BLaER1 treated with 17β-estradiol and CSF1 and Interleukin-3, amounts not matched to agents 10 nM and 100 nM (cell line): ENCODE results near the gene OSBPL9.

ENCODE experiments used
- H3K27ac ChIP-seq, 11 experiments: shearing (Covaris generic); formaldehyde crosslinking; 2 replicates each; pipeline ENCODE4 v1.8.1; 2022
- H3K27me3 ChIP-seq, 11 experiments: shearing (Covaris generic); formaldehyde crosslinking; 2 replicates each; pipeline ENCODE4 v1.8.1; 2022
- H3K36me3 ChIP-seq, 11 experiments: shearing (Covaris generic); formaldehyde crosslinking; 2 replicates each; pipeline ENCODE4 v1.8.1; 2022
- H3K4me1 ChIP-seq, 10 experiments: shearing (Covaris generic); formaldehyde crosslinking; 2 replicates each; pipeline ENCODE4 v1.8.1; 2022
- H3K4me2 ChIP-seq, 11 experiments: shearing (Covaris generic); formaldehyde crosslinking; 2 replicates each; pipeline ENCODE4 v1.8.1; 2022
- H3K4me3 ChIP-seq, 10 experiments: shearing (Covaris generic); formaldehyde crosslinking; 2 replicates each; pipeline ENCODE4 v1.8.1; 2022
- H3K9ac ChIP-seq, 11 experiments: shearing (Covaris generic); formaldehyde crosslinking; 2 replicates each; pipeline ENCODE4 v1.8.1; 2022
- H3K9me3 ChIP-seq, 11 experiments: shearing (Covaris generic); formaldehyde crosslinking; replicated peaks in 1 of 11; 2 replicates each; pipeline ENCODE4 v1.8.1; 2022
- H4K20me1 ChIP-seq, 11 experiments: shearing (Covaris generic); formaldehyde crosslinking; 2 replicates each; pipeline ENCODE4 v1.8.1; 2022
- Cebpa-rat ChIP-seq, 11 experiments: shearing (Covaris generic); IDR thresholded peaks; 2 replicates each; pipeline ENCODE4 v1.8.1; 2022

The OSBPL9 gene

DNA sequence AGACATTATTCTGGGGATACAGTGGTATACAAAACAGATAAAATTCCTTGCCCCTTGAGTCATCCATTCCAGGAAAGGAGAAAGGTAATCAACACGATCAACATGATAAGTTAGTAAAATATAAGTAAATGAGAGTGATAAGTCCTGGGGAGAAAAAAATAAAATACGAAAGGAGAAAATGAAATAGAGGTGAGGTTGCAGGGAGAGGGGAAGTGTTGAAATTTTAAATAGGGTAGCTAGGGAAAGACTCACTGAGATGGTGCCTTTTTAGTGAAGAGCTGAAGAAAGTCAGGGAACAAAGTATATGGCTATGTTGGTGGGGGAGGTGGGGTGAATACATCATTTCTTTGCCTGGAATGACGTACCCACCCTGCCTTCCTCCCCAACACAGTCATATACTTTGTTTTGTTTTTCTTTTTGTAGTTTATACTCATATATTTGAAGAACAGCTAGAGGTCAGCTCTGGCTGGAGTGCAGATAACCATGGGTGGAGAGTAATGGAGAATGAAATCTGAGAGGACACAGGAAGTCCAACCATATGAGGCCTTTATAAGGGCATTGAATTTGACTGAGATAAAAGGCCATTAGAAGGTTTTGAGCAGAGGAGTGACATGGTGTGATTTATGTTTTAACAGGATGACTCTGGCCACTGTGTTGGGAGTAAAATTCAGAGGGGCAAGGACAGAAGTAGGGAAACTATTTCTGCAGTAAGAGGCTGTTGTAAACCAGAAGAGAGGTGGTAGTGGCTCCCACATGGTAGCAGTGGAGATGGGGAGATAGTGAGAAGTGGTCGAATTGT, 54.8 kb downstream of the OSBPL9 start:
- no peaks in the 10 kb centered on the region for H3K27me3 ChIP-seq
- H3K36me3 ChIP-seq = peaks cover 0 to 35% (median 12%) of the 10 kb centered on the region in 11 experiments; a peak in 9 of 22 replicates
- TF ChIP-seq Cebpa-rat (IDR thresholded peaks at IDR 0.05) = no peak
- H3K27ac ChIP-seq = no peak overlapping the region
- H3K4me1 ChIP-seq = no peaks in the 10 kb centered on the region
- H3K9me3 ChIP-seq = no peaks in the 10 kb centered on the region
- H3K9ac ChIP-seq = no peak overlapping the region
- peaks cover 0 to 20% (median 0%) of the 10 kb centered on the region in 11 experiments; a peak in 6 of 22 replicates for H4K20me1 ChIP-seq
- no peak overlapping the region for H3K4me3 ChIP-seq
- no peak overlapping the region for H3K4me2 ChIP-seq

- no peak overlapping the region for H3K4me3 ChIP-seq
- H3K4me2 ChIP-seq = no peak overlapping the region
- H3K36me3 ChIP-seq = peaks cover 0 to 35% (median 12%) of the 10 kb centered on the region in 11 experiments; a peak in 9 of 22 replicates
- peaks cover 0 to 6% (median 0%) of the 10 kb centered on the region in 10 experiments; a peak in 3 of 20 replicates for H3K4me1 ChIP-seq
- no peak for TF ChIP-seq Cebpa-rat (IDR thresholded peaks at IDR 0.05)
- no peak overlapping the region for H3K9ac ChIP-seq
- H4K20me1 ChIP-seq = peaks cover 0 to 20% (median 0%) of the 10 kb centered on the region in 11 experiments; a peak in 6 of 22 replicates
- H3K9me3 ChIP-seq = no peaks in the 10 kb centered on the region
- no peak overlapping the region for H3K27ac ChIP-seq
- H3K27me3 ChIP-seq = no peaks in the 10 kb centered on the region
These were observed 56.4 kb downstream of the OSBPL9 start for GRCh38 chr1:51673279-51673678.

GRCh38 chr1:51675177-51675780, 58.4 kb downstream of the OSBPL9 start:
- no peak overlapping the region for H3K4me2 ChIP-seq
- TF ChIP-seq Cebpa-rat (IDR thresholded peaks at IDR 0.05) = no peak
- H3K9me3 ChIP-seq = no peaks in the 10 kb centered on the region
- H3K27ac ChIP-seq = no peak overlapping the region
- H3K4me3 ChIP-seq = no peak overlapping the region
- no peak overlapping the region for H3K9ac ChIP-seq
- H3K27me3 ChIP-seq = no peaks in the 10 kb centered on the region
- peaks cover 0 to 24% (median 10%) of the 10 kb centered on the region in 11 experiments; a peak in 9 of 22 replicates for H3K36me3 ChIP-seq
- H4K20me1 ChIP-seq = peaks cover 0 to 10% (median 0%) of the 10 kb centered on the region in 11 experiments; a peak in 3 of 22 replicates
- peaks cover 0 to 8% (median 0%) of the 10 kb centered on the region in 10 experiments; a peak in 3 of 20 replicates for H3K4me1 ChIP-seq

GRCh38 chr1:51679435-51679834, 62.5 kb downstream of the OSBPL9 start:
- H3K36me3 ChIP-seq = peaks cover 0 to 10% (median 4%) of the 10 kb centered on the region in 11 experiments; a peak in 8 of 22 replicates
- peaks cover 0 to 9% (median 0%) of the 10 kb centered on the region in 11 experiments; a peak in 1 of 22 replicates for H4K20me1 ChIP-seq
- H3K4me2 ChIP-seq = no peak overlapping the region
- no peaks in the 10 kb centered on the region for H3K27me3 ChIP-seq
- no peaks in the 10 kb centered on the region for H3K9me3 ChIP-seq
- no peak overlapping the region for H3K9ac ChIP-seq
- no peak for TF ChIP-seq Cebpa-rat (IDR thresholded peaks at IDR 0.05)
- no peak overlapping the region for H3K4me3 ChIP-seq
- H3K4me1 ChIP-seq = peaks cover 0 to 8% (median 0%) of the 10 kb centered on the region in 10 experiments; a peak in 3 of 20 replicates
- H3K27ac ChIP-seq = no peak overlapping the region

GRCh38 chr1:51684776-51685175, 67.9 kb downstream of the OSBPL9 start:
- H3K9ac ChIP-seq = no peak overlapping the region

GRCh38 chr1:51686450-51686849, 69.6 kb downstream of the OSBPL9 start:
- no peak overlapping the region for H3K9ac ChIP-seq
- no peaks in the 10 kb centered on the region for H3K9me3 ChIP-seq
- H4K20me1 ChIP-seq = peaks cover 0 to 36% (median 0%) of the 10 kb centered on the region in 11 experiments; a peak in 7 of 22 replicates
- no peak for TF ChIP-seq Cebpa-rat (IDR thresholded peaks at IDR 0.05)
- H3K27ac ChIP-seq = no peak overlapping the region
- no peaks in the 10 kb centered on the region; a peak in 1 of 22 replicates for H3K36me3 ChIP-seq
- H3K27me3 ChIP-seq = no peaks in the 10 kb centered on the region
- peaks cover 0 to 20% (median 9%) of the 10 kb centered on the region in 10 experiments; a peak in 15 of 20 replicates for H3K4me1 ChIP-seq
- H3K4me2 ChIP-seq = no peak overlapping the region
- no peak overlapping the region for H3K4me3 ChIP-seq

More at GRCh38 chr1:51684776-51685175, 67.9 kb downstream of the OSBPL9 start:
- H3K9me3 ChIP-seq = no peaks in the 10 kb centered on the region
- no peak for TF ChIP-seq Cebpa-rat (IDR thresholded peaks at IDR 0.05)
- no peaks in the 10 kb centered on the region for H3K27me3 ChIP-seq
- H3K4me3 ChIP-seq = no peak overlapping the region
- no peak overlapping the region for H3K27ac ChIP-seq
- H3K36me3 ChIP-seq = no peaks in the 10 kb centered on the region; a peak in 1 of 22 replicates
- H3K4me2 ChIP-seq = no peak overlapping the region
- H3K4me1 ChIP-seq = peaks cover 0 to 14% (median 9%) of the 10 kb centered on the region in 10 experiments; a peak in 15 of 20 replicates
- H4K20me1 ChIP-seq = peaks cover 0 to 36% (median 0%) of the 10 kb centered on the region in 11 experiments; a peak in 7 of 22 replicates

DNA sequence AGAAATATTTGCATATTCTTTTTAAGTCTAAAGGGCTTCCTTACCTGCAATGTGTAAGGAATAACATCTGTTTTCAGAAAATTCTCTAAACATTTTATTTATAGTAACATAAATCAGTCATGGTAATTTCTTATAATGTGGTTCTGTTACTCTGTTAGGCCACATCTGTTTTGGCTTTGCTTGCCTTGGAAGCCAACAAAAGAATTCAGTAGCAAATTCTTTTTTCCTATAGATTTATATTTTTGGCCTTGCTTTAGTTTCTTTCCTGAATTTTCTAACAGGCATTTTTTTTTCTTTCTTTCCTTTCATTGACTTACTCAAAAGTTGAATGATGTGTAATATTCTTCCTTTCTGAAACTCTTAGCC, 72.2 kb downstream of the OSBPL9 start:
- H3K27ac ChIP-seq = no peak overlapping the region
- no peak for TF ChIP-seq Cebpa-rat (IDR thresholded peaks at IDR 0.05)

GRCh38 chr1:51689643-51690042, 72.8 kb downstream of the OSBPL9 start:
- no peak overlapping the region for H3K4me2 ChIP-seq
- H3K27ac ChIP-seq = no peak overlapping the region
- no peak overlapping the region for H3K9ac ChIP-seq

More for the DNA sequence above, 72.2 kb downstream of the OSBPL9 start:
- peaks cover 0 to 20% (median 9%) of the 10 kb centered on the region in 10 experiments; a peak in 15 of 20 replicates for H3K4me1 ChIP-seq
- no peak overlapping the region for H3K4me3 ChIP-seq
- H4K20me1 ChIP-seq = peaks cover 0 to 45% (median 0%) of the 10 kb centered on the region in 11 experiments; a peak in 7 of 22 replicates
- H3K9me3 ChIP-seq = no peaks in the 10 kb centered on the region
- H3K9ac ChIP-seq = no peak overlapping the region
- H3K4me2 ChIP-seq = peak overlapping the region in 6 of 11 experiments; percentile 3 to 42 (median 22); a peak in 7 of 22 replicates
- no peaks in the 10 kb centered on the region for H3K36me3 ChIP-seq
- H3K27me3 ChIP-seq = no peaks in the 10 kb centered on the region

More at GRCh38 chr1:51689643-51690042, 72.8 kb downstream of the OSBPL9 start:
- TF ChIP-seq Cebpa-rat (IDR thresholded peaks at IDR 0.05) = no peak
- Histone ChIP-seq H3K36me3 (no peaks in the 10 kb centered on the region), H4K20me1 (peaks cover 0 to 45% (median 0%) of the 10 kb centered on the region in 11 experiments; a peak in 7 of 22 replicates), H3K27me3 (no peaks in the 10 kb centered on the region), H3K4me3 (no peak overlapping the region), H3K4me1 (peaks cover 0 to 20% (median 9%) of the 10 kb centered on the region in 10 experiments; a peak in 15 of 20 replicates), H3K9me3 (no peaks in the 10 kb centered on the region)
